Myocyte (in vitro differentiated cells): ENCODE measurements around the gene AHCY. TPM values are rescaled to one million over a fixed set of nuclear protein-coding genes. Genes with fewer than 3 reads are reported as not detected.

Experiments
- total RNA-seq: library from RNA; depleted of rRNA; stranded (reverse); fragments of >200 nt; gene quantifications from 2 replicates; pipeline ENCODE4 v1.2.3, GENCODE V29; 2014

Gene AHCY
- total RNA-seq, 1 donor from 2014 or later, result 161 TPM

Other genes with a start within 250 kb of the AHCY start
- gene EIF2S2, start 191.1 kb downstream of the AHCY start, total RNA-seq, result 71.0 and 75.1 TPM in 2 replicates
- not detected in 2 replicates for gene ASIP, start 61.9 kb downstream of the AHCY start, total RNA-seq
- gene ITCH, start 59.9 kb upstream of the AHCY start, total RNA-seq, result 51.5 and 63.7 TPM in 2 replicates
- gene DYNLRB1, start 213.1 kb upstream of the AHCY start, total RNA-seq, result 225 and 238 TPM in 2 replicates